GM21619 (cell line): ENCODE results near the gene GALNT2.

Experiments
- ATAC-seq: cut with Tn5 transposase; IDR thresholded peaks from one replicate; pipeline ENCODE4 v1.9.1; 2021; ENCODE audit not compliant: unreplicated experiment

The GALNT2 gene

DNA sequence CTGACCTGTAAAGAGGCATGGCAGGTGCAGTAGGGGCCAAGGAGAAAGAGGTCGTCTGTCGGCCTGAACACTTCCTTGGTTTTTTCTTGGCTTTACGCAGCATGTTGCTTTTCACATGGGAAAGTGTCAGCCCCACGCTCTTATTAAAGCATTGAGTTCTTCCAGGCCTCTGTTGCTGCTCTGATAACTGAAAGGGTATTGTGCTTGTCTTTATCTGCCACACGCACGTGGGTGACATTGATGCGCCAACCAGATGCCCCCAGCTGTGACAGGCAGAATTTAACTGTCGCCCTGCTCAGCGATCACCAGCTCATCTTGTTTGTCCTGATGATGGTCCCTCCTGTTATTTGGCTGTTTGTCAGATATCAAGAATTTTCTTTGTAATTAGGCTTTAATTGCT, 76.5 kb downstream of the GALNT2 start:
- no peak for ATAC-seq

DNA sequence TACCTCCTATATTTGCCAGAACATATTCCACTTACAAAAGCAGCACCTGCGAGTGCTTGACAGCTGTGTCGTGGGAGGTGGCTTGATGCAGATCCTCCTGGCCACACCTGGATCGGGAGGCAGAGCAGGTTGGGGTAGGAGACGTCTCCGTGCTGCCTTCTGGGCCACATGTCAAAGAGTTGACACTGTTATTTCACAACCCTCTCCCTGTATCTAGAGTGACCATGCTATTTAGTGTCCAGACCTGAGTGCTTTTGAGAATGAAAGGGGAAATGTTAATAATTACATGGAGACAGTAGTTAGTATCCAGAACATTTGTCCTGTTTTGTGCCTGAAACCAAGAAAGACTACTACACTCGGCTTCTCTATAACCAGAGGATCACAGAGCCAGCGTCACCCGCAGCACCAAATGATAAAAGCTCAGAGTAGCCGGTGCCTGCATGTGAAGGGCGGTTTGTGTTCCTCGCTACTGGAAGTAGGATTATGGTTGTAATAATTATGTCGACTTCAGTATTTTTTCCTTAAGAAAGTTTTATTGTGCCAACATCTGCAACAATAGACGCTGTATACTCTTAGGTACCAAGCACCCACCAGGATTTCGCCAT, 77.1 kb downstream of the GALNT2 start:
- no peak for ATAC-seq

DNA sequence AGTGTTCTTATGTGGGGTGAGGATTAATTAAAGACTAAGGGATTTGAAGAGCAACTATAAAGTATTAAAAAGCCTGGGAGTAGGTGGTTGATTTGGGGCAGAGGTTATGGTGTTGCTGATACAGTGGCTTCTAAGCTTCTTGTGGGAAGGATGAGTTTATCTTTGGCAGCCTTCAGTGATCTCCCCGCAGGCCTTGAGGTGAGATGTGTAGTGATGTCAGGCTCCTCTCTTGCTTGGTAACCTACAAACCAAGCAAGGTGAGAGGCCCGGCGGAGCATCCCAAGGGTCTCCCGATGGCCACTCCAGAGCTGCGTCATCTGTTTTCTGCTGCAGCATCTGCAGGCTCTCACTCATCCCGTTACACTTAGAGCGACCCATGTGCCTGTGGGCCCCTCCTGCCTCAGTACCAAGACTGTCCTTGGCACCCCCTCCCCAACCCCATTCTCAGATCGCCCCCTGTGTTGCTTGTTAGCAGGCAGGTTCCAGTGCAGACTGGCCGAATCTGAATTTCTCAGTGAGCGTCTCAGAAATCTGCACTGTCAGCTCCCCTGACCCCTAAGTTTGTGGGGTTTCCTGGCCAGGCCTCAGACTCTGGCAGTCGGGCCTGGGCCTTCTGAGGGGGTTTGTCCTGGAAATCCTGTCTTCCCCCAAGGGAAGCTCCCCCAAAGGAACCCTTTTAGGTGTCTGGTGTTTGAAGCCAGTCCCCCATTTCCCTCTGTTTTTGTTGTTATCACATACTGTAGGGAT, 77.9 kb downstream of the GALNT2 start:
- no peak for ATAC-seq

DNA sequence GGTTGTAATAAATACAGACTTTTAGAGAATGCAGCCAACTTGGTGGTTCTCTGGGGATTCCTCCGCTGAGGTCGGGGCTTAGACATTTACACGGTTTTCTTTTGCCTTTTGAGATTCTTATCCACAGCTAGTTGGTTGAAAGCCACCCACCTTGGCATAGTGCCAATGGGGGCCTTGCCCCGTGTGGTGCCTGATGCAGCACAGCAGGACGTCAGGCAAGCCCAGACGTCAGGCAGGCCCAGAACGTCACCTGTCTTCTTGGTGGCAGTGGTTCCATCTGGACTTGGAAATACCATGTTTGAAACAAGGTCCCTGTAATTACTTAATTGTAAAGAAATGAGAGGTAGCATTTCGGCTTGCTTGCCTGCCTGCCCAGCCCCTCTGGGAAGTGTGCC, 78.5 kb downstream of the GALNT2 start:
- ATAC-seq: no peak

DNA sequence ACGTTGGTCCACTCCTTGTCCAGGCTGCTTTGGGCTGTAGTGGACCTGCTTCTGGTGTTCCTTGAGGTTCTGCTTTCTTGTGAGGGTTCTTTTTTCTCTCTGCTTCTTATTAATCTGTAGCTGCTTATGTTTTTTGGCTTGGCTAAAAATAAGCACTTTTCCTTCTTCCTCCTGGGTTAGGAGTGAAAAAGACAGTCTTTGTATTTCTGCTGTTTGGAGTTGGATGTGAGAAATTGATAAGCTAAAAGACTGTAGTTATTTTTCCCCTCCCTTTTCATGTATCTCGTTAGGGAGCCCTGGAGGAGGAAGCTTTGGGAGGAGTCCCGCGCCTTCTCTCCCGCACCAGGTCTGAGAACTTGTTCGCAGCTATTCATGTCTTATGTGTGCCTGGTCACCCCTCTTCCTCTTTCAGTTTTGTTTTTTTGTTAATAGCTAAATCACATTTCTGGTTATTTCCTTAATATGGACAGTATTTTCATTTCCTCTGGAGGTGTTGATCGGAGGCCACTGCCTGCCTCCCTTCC, 79.0 kb downstream of the GALNT2 start:
- peak; percentile 28 for ATAC-seq

DNA sequence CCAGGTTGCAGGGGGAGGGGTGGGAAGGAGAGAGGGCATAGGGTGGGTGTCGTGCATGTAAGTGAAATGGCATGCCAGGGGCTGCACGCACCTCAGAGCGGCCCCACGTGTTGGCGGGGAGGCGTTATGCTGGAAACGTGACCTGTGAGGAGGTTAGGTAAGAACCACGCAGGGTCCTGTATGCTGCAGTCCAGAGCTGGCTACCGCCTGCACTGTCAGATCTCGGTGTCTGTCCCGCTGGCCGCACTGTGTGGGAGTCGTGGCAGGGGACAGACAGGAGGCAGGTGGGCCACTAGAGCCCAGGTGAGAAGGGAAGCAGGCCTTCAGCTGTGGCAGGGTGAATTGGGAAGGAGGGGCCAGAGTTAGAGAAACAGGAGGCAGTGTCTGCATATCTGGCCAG, 79.7 kb downstream of the GALNT2 start:
- ATAC-seq: no peak

DNA sequence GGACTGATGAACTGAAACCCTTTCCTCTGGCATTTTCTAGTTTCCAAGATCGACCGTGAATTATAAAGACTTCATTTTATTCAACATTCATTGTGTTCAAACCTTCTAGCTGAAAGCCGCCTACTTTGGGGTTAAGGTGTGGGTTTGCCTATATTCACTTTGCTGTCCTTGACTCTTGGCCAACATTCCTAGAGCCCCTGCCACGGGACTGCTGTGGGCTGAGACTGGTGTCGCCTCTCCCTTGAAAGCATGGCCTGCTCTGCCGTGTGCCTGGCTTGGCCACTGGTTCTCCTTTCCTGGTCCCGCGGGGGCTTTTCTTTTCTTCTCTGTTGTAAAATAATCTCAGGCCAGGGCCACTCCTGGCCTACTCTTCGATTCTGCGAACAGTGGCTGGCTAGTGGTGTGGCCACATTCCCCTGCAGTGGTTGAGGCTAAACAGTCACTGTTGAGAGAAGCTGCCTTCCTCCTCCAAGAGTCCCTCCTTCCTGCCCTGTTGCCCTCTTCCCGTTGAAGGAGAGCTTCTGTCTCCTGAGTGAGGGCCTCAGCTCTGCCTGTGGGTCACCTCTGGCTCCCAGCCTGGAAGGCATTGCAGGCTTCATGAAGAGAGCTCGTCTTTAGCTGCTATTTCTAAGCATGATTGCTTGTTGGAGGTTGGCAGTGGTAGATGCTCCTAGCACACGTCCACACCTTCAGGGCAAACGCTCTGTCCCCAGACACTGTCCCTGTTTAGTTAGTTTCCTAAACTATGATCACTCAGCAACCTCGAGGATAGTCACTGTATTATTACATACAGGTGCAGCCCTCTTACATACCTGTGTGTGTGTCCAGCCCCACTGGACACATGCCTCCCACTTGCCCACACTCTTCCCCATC, 80.5 kb downstream of the GALNT2 start:
- ATAC-seq: no peak

DNA sequence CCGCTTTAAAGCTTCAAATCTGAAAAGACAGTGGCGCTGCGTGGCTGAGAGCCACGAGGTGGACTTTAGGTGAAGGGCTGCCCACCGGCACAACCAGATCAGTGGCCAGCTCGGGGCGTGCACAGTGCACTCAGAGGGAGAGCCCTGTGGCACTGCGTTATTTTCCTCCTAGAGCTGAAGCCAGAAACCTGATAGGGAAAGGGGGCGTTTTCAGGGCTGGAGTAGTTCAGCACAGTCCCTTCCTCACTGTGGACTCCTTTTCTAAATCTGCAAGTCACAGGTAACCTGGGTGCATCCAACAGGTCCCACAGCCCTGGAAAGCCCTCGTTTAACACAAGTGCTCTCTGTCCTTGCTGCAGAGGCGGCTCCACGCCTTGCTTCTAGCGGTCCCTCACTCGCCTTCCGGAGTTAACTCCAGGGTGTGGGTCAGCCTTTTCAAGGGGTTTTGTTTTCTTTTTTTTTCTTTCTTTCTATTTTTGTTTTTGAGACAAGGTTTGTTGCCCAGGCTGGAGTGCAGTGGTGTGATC, 81.2 kb downstream of the GALNT2 start:
- ATAC-seq: no peak

DNA sequence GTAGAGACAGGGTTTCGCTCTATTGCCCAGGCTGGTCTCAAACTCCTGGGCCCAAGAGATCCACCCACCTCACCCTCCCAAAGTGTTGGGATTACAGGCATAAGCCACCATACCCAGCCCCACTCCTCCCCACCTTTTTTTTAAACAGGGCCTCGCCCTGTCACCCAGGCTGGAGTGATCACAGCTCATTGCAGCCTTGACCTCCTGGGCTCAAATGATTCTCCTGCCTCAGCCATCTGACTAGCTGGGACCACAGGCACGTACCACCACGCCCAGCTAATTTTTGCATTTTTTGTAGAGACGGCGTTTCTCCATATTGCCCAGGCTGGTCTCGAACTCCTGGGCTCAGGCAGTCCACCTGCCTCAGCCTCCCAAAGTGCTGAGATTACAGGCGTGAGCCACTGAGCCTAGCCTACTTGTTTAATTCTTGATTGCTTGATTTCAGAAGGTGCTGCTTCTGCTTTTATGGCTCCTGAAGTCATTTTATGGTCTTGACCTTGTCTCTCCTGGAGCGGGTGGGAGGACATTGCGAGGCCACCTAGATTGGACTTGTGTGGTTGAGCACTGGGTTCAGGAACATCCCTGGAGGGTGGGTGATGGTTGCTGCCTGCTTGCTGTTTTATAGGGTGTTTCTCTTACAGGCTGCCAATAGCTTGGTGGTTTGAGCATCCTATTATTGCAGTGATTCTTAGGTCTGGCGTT, 81.9 kb downstream of the GALNT2 start:
- no peak for ATAC-seq

DNA sequence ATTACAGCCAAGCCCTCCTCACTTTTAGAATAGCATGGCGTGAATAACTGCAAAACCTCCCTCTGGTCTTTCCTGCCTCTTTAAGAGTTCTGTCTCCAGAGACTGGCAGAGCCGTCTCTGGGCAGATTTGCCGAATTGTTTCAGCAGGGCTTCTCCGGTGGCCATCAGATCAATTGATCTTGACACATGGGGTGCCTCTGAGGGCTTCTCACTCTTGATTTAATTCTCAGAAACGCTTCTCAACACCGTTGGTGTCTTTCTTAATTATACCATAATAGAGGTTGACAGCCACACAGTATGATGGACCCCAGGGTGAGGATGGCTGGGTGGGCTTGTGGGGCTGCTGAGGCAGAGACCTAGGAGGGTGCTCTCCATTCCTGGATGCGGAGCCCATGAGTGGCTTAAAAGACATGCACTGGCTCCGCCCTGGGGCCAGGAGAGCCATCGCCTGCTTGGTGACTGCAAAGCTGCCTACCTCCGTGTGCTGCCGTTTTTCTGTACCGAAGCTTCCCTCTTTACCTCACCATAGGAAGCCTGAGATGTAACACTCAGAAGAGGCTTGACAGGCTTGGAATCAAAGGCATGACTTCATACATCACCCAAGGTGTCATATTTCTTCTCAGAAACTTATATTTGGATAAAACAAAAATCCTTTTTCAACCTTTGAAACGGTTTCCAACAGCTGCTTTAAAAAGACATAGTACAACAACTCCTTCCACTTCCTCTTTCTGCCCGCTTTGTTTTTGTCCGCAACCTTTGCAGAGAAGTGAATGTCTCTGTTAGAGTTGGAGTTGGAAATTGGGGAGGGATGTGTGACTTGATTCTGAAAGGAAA, 82.9 kb downstream of the GALNT2 start:
- peak; percentile 69 for ATAC-seq

DNA sequence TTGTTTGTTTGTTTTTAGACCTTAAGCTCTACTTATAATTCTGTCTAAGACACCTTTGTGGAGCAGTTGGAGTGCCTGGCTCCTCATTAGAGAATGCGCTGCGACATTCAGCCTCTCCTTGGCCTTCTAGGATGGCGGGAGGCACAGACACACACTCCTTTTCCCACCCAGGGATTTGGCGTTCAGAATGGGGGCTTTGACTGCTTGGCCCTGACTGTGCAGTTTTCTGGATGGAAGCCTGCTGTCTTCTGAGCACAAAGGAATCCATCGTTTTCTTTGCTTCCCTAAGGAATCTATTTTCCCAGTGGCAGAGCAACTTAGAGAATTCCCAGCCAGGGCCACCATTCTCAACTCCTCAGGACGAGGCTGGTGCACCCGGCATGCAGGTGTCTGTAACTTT, 83.6 kb downstream of the GALNT2 start:
- ATAC-seq: no peak

DNA sequence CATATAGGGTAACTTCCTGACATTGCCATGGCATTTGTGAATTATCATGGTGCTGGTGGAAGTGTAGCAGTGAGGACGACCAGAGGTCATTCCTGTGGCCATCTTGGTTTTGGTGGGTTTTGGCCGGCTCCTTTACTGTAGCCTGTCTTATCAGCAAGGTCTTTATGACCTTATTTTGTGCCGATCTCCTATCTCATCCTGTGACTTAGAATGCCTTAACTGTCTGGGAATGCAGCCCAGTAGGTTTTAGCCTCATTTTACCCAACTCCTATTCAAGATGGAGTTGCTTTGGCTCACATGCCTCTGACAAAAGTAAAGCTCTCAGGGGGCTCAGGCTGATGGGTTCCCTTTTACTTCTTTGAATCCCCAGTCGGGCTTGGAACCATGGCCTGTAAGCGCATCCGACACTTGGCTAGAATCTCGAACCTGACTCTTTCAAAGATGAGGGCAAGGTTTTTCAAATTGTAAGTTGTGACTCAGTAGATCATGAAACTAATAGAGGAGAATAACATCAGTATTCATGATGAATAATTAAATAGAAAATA, 85.0 kb downstream of the GALNT2 start:
- no peak for ATAC-seq

DNA sequence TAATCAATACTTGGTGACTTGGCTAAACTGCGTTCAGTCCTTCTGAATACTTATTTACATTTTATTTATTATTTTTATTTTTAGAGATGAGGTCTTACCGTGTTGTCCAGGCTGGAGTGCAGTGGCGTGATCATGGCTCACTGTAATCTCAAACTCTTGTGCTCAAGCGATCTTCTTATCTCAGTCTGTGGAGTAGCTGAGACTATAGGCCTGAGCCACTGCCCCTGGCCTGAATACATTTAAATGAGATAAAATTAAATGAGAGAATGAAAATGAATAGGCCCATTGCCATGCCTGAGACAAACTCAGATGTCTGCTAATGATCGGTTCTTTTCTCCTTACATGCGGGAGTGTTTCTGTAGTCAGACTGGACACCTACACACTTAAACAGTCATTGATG, 86.0 kb downstream of the GALNT2 start:
- ATAC-seq: no peak

DNA sequence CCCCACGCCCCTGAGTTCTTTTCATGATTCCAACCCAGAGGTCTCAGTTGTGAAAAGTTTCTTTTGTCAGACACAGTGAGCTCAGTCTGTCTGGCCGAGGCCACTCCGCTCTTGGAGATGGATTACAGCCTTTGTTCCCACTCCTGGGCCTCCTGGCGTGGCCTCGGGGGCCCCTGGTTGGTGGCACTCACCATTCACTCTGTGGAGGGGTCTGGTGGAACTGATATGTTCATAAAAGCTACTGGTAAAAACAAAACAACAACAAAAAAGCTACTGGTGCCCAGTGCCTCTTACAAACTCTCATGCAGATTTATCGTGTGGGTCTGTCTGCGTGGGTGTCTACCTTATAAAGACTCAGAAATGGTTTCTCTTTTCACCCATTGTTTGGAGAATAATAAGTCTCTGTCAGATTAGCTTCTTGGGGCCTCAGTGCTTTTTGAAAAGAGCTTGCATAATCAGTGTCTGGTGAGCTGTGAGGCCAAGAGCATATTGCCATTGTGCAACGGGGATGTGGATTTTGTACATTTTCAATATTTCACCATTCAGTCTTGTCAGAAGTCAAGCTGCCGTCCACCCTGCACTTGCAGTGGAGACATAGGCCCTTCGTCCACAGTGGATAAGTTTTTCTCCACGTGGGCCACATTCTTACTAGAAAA, 86.7 kb downstream of the GALNT2 start:
- ATAC-seq: no peak

DNA sequence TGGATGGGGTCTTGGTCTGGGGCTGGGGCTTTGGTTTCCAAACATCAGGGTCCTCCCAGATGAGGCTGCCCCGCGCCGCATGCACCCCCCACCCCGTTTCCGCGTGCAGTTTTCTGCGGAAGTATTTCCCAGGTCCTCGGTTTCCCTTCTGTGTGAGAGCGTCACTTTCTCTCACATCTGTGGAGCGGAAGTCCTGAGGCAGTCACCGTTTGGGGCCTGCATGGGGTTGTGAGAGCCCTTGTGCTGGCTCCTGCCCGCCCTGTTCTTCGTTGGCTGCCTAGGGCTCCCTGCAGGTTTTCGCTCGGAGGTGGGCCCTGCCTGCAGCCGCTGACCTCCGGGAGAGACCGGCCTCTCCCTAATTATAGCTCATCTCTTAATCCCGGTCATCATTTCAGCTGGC, 88.0 kb downstream of the GALNT2 start:
- ATAC-seq: no peak

DNA sequence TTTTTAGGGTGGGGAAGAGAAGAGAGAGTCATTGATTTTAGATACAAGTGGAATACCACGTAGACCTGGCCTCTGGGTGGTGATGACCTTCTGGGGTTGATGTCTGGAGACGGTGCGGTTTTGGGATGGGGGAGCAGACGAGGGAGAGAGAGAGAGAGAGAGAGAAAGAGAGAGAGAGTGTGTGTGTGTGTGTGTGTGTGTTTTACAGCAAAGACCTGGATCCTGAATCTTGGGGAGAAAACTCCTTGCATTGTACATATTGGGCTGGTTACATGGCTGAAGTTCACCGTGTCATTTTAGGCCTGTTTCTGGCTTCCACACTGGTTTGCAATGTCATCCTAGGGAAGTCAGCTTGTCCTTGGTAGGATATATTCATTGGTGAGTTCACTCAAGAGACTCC, 89.0 kb downstream of the GALNT2 start:
- no peak for ATAC-seq

DNA sequence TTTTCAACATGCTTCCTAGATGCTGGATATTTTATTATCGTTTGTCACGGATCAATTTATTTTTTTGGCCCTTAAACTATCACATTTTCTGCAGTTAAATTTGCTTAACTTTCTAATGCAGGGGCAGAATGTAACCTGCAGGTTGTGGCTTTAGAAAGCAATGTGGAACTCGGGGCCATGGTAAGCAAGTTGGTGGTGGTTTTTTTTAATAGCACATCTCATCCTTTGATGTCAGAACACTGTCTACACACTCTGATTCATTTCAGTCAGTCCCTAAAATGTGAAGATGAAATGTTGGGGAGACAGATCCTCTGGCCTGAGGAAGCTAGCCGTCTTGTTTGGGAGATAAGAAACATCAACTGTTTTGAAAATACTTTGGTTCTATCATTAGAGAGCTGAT, 89.5 kb downstream of the GALNT2 start:
- no peak for ATAC-seq

DNA sequence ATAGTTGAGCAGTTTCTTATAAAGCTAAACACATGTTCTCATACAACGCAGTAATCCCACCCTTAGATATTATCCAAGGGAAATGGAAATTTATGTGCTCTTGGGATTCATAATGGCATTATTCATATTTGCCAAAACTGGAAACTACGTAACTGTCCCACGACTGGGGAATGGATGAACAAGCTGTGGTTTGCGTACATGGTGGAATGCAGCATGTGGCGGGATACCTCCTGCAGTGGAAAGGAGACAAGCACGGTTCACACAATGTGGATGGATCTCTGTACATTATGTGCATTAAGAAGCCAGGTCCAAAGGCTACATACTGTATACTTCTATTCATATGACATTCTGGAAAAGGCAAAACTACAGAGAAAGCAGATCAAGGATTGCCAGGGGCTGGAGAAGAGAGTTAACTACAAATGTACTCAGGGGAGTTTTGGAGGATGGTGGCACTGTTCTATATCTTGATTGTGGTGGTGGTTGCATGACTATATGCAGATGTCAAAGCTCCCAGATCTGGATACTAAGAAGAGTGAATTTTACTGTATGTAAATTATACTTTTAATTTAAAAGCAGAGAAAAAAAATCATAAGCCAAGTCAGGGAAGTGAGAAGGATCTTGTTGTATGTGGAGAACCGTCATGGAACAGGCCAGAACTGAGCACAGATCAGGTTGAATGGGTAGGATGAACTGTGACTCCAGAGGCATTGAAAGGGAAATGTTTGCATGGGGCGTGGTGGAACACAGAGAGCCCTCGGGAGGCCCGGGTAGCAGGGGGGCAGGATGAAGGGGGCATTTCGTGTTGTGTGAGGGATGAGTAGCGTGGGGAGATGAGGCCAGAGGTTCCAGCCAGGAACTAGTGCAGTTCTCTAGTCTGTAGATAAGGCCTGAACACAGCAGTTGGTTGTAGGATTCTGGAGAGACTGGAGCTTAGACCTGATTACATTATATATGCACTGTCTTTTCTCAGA, 90.7 kb downstream of the GALNT2 start:
- no peak for ATAC-seq
